GM19324 (cell line): Measurements from ENCODE around the gene SLC16A10.

Experiments
- ATAC-seq: cut with Tn5 transposase; IDR thresholded peaks from one replicate; pipeline ENCODE4 v1.9.1; 2021; ENCODE audit warnings: mild to moderate bottlenecking, moderate library complexity; ENCODE audit not compliant: unreplicated experiment, low FRiP score

SLC16A10 gene

DNA sequence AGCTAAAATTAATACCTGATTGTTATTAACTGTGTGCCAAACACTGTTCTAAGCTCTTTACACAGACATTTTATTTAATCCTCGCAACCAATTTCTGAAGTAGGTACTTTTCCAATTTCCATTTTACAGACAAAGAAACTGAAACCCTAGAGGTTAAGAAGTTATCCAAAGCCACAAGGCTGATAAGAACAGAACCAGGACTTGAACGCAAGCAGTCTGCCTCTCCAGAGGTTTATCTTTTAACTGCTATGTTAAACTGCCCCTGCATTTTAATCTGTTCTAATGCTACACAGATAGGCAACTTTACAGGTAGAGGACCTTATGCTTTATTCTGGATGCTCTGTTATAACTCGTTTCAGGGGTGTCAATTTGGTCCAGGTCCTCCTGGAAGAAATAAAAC, 118.2 kb downstream of the SLC16A10 start:
- ATAC-seq, result no peak

GRCh38 chr6:111207141-111207858, 120.0 kb downstream of the SLC16A10 start:
- ATAC-seq, result no peak

GRCh38 chr6:111208933-111209332, 121.6 kb downstream of the SLC16A10 start:
- no peak for ATAC-seq

GRCh38 chr6:111210194-111210728, 123.0 kb downstream of the SLC16A10 start:
- no peak for ATAC-seq

DNA sequence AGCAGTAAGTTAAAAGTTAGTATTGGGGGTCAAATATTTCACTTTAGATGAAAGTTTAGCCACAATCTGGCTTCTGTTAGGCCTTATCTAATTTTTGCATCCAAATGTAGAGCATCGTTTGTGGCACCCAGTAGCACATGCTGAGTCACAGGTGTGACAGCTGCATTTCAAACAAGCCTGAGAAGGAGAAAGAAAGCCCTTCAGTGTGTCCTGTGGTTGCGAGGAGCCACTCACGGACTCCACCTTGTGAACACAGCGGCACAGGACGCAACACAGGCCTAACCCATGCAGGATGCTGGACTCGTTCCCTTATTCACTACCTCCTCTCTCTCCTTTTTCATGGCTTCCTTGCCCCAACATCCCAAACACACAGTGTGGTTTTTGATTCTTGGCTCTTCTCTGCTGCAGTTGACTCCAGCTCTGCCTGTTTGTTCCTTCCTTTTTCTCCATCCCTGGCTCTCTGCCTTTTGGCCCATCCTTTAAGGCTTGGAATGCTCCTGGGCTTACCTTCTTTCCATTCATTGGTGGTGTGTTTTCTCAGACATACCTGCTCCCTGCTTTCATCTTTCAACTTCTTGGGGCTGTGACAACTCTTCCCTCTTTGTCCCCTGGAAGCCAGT, 124.2 kb downstream of the SLC16A10 start:
- no peak for ATAC-seq

- no peak for ATAC-seq
Measured at GRCh38 chr6:111212625-111213024, 125.3 kb downstream of the SLC16A10 start.

DNA sequence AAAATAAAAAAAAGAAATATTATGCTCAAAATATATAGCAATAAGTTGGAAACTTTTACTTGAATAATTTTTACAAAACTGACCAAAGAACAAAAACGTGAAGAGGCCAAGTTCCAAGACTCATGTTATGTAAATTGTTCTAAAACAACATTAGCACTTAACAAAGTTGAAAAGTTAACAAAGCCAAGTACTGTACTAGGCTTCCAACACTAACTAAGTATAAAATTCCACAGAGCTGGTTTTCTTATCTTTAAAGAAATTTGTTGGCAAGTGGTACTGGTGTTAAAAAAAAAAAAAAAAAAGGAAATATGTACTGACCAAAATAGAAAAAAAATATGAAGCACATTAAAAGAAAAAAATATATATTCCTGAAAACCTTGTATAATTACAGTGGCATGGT, 127.8 kb downstream of the SLC16A10 start:
- ATAC-seq, result no peak

DNA sequence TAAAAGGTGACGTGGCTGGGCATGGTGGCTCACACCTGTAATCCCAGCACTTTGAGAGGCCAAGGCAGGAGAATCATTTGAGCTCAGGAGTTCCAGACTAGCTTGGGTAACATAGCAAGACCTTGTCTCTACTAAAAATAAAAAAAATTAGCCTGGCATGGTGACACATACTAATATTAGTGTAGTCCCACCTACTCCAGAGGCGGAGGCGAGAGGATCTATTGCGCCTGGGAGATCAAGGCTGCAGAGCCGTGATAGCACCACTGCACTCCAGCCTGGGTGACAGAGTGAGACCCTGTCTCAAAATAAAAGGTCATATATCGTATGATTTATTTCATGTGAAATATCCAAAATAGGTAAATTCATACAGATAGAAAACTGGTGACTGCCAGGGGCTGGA, 132.5 kb downstream of the SLC16A10 start:
- ATAC-seq, result no peak

- no peak for ATAC-seq
Measured at GRCh38 chr6:111220383-111221031, 133.2 kb downstream of the SLC16A10 start.

DNA sequence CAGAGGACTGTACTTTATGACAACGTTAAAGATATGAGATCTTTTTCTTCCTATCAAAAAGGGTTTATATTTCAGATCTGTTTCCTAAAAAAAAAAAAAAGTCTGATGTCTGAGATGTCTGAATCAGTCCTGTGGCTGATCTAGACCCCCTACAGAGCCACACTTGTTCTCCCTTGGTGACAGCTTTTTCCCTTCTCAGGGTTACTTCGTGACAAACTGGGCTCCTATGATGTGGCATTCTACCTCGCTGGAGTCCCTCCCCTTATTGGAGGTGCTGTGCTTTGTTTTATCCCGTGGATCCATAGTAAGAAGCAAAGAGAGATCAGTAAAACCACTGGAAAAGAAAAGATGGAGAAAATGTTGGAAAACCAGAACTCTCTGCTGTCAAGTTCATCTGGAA, 134.5 kb downstream of the SLC16A10 start:
- ATAC-seq, result no peak

DNA sequence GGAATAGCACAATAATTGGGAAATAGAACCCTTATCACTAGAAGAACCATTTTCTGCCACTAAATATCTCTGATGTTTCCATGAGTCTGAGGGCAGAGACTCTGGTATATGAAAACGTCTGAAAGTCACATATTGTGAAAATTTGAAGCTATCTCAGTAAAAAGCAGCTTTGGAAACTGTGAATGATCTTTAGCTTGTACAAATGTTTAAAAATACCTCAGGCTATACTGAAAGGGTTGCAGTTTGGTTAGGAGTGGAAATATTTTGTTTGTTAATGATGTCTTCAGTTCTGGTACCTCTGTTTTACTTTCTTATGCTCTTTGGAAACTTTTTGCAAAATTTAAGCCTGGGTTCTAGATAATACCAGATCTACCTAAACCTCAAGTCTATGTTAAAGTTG, 135.0 kb downstream of the SLC16A10 start:
- ATAC-seq, result no peak

- no peak for ATAC-seq
Measured at GRCh38 chr6:111228094-111228493, 140.8 kb downstream of the SLC16A10 start.

- ATAC-seq, result no peak
Measured at GRCh38 chr6:111230351-111231089, 143.2 kb downstream of the SLC16A10 start.

- ATAC-seq, result no peak
Measured at GRCh38 chr6:111231090-111231459, 143.8 kb downstream of the SLC16A10 start.

DNA sequence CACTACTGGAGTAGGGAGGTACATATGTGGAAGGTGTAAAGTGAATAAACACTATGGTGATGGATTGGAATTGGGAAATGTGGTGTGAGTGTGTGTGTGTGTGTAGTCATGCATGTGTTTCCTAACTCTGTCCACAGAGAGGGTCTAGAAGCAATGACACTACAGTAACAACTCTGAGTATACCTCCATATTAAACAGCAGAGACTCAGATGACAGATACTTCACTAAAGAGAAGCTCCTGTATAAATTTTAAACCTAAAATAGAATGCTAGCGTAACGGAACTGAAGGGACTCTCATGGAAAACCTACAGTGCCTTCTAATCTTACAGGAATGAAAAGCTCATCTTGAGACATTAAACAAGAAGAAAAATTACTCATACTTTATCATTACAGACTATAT, 150.5 kb downstream of the SLC16A10 start:
- no peak for ATAC-seq

DNA sequence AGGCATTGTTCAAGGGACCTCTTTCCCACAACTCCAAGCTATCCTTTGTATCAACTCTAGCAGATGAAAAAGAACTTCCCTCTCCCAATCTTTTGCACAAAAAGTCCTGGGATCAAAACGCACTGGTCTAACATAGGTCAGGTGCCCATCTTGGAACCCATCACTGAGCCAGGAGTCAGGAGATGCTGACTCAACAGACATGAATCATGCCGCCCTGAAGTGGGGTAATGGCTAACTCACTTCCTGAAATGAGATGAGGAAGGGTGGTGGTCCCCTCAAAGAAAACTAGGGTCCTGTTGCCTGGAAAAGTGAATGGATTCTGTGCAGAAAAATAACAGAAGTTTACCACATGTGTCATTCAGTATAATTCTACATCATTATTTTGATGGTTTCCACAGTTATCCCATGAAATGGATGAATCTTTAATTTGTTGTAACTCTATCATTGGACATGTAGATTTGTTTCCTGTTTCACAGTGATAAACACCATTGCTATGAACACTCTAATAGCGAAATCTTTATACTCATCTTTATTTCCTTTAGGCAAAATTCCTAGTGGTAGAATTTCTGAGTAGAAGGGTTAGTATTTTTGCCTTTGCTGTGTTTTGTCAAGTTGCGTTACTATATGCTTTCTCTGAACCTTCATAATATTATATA, 151.3 kb downstream of the SLC16A10 start:
- ATAC-seq, result no peak

DNA sequence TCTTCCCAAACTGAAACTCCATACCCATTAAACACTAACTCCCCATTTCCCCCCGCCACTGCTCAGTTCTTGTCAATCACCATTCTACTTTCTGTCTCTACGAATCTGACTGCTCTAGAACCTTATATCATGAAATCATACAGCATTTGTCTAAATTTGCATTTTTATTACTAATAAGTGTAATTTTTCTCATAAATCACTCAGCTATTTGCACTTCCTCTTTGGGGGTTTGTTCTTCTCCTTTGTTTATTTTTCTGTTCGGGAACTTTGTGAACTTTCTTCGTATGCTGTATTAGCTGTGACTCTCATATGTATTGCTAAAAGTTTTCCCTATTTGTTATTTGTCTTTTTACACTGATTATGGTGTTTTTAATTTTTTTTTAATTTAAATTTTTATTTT, 152.2 kb downstream of the SLC16A10 start:
- no peak for ATAC-seq

- ATAC-seq, result no peak
Measured at GRCh38 chr6:111242452-111242851, 155.1 kb downstream of the SLC16A10 start.

GRCh38 chr6:111243095-111243494, 155.8 kb downstream of the SLC16A10 start:
- ATAC-seq, result no peak

DNA sequence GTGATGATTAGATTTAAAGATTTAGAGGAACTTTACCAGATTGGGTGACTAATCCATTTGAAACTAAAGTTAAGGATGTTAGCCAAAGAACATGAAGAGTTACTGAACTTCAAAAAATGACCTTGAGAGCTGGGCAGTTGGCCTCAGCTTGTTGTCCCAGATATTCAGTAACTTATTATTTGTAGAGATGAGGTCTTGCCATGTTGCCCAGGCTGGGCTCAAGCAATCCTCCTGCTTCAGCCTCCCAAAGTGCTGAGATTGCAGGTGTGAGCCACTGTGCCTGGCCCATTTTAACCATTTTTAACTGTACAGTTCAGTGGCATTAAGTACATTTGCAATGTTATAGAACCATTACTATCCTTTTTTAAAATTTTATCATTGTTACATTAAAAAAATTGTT, 161.5 kb downstream of the SLC16A10 start:
- no peak for ATAC-seq
